Ectodermal cell (in vitro differentiated cells): Measurements from ENCODE around the gene NDUFA9. TPM values are rescaled to one million over a fixed set of nuclear protein-coding genes. Genes with fewer than 3 reads are reported as not detected.

Experiments
- H3K27ac ChIP-seq: 2 replicates; pipeline ENCODE4 v1.7.0; 2013; ENCODE audit warnings: mild to moderate bottlenecking, low read depth, low read length; ENCODE audit not compliant: insufficient read depth, poor library complexity, severe bottlenecking
- H3K27me3 ChIP-seq: 2 replicates; pipeline ENCODE4 v1.7.0; 2013; ENCODE audit warnings: mild to moderate bottlenecking, low read length; ENCODE audit not compliant: insufficient read depth, control insufficient read depth, poor library complexity, severe bottlenecking
- H3K36me3 ChIP-seq: one replicate; pipeline ENCODE4 v1.7.0; 2013; ENCODE audit warnings: low read length; ENCODE audit not compliant: control insufficient read depth, insufficient read depth
- H3K4me1 ChIP-seq: one replicate; pipeline ENCODE4 v1.7.0; 2013; ENCODE audit warnings: low read length; ENCODE audit not compliant: control insufficient read depth, insufficient read depth
- H3K4me3 ChIP-seq: 2 replicates; pipeline ENCODE4 v1.7.0; 2013; ENCODE audit warnings: low read depth, low read length, control low read depth; ENCODE audit not compliant: insufficient read depth
- H3K9me3 ChIP-seq: 2 replicates; pipeline ENCODE4 v1.7.0; 2013; ENCODE audit warnings: mild to moderate bottlenecking, low read length, moderate library complexity; ENCODE audit not compliant: control insufficient read depth
- WGBS, 2 experiments: methylation state at CpG; one replicate each; pipeline ENCODE4 v1.1.7; 2013; ENCODE audit warnings: missing lambda C conversion rate in 2 of 2; 5-methylcytosine and 5-hydroxymethylcytosine counted together
- polyA plus RNA-seq, 4 experiments: library from polyadenylated mRNA; stranded (reverse); fragments of 50-300 nt; gene quantifications; one replicate each; pipeline ENCODE4 v1.2.3, GENCODE V29; 2013

NDUFA9 gene
- 59.1 TPM for polyA plus RNA-seq (2013, experiment 1 of 4)
- polyA plus RNA-seq (2013, experiment 2 of 4), result 61.8 TPM
- polyA plus RNA-seq (2013, experiment 3 of 4), result 46.6 TPM
- polyA plus RNA-seq (2013, experiment 4 of 4), result 58.8 TPM

DNA sequence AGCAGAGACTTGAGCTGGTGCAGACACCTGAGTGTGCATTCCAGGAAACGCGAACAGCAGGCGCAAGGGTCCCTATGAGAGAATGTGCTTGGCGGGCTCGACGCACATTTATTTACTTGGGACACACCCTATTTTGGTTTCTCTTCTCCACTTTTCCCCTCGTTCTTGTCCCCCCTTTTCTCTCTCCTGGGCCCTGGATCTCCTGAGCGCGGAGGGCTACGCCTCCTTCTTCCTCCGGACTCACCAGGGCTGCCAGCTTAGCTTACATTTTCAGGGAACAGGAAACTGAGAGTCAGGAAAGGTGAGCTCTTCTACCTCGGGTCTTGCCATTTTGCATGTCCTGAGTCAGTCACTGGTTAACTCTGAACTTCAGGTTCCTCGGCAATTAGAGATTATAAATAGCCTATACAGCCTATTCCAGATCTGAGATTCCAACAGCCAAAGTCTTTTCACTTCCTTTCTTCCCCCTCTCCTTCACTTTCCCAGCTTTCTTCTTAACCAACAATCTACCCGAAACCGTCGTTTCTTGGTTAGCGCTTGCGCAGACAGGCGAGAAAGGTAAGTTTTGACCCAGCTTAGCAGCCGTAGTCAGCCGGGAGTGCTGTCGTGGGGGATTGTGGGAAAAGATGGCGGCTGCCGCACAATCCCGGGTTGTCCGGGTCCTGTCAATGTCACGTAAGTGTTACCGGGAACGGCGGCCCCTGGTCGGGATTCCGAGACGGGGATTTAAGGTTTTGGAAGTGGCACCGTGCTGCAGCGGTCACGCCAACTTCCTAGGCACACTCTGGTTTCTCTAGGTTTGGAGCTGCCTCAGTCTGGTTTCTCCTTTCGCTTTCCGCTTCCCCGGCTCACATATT is at the start of gene NDUFA9, which contains the start of gene AKAP3:
Gene NDUFA9 (plus strand): TSS at position 614 of the 857 bp plus-strand sequence. CDS start 13 bp downstream, at position 627.
Gene AKAP3 (minus strand): TSS at position 551 of the 857 bp plus-strand sequence. CDS start 10,855 bp downstream, outside the sequence.
- Histone ChIP-seq H3K36me3 (no peaks in the 10 kb centered on the region), H3K4me3 (peak within 1 kb of the TSS; percentile 68), H3K4me1 (peaks cover 10% of the 10 kb centered on the region), H3K9me3 (no peaks in the 10 kb centered on the region), H3K27ac (peak within 1 kb of the TSS; percentile 45), H3K27me3 (no peaks in the 10 kb centered on the region)
- WGBS, 2 experiments, result 1% methylated on average over 39 of the region's 39 CpGs

DNA sequence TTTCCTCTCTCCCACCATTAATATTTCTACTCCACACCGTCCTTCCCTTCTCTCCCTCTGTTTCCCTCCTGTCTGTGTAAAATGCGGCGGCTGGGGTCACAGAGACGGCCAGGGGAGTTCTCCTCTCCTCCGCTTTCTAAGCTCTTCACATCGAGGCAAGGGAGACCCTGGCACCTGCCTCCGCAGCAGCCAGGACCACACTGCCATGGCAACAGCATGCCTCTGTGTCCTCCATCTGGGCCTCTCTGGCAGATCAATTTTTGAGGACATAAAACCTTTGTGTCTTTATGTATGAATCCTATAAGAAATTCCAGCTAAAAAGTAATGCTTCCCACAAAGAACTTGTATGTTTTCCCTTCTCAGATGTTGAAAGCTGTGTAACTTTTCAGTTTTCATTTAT is 45.5 kb upstream of the NDUFA9 start:
- H3K36me3 ChIP-seq, result no peaks in the 10 kb centered on the region
- whole genome bisulfite sequencing, 2 experiments, result 76 to 82% methylated on average over 7 of the region's 7 CpGs
- H3K4me1 ChIP-seq, result no peaks in the 10 kb centered on the region

GRCh38 chr12:4603946-4604345 is 45.0 kb upstream of the NDUFA9 start:
- no peaks in the 10 kb centered on the region for H3K4me1 ChIP-seq
- H3K4me3 ChIP-seq, result no peak overlapping the region
- 71% methylated on average over 1 of the region's 1 CpG; no CpG with 5 or more reads in 1 of the 2 experiments for WGBS, 2 experiments
- H3K27ac ChIP-seq, result no peak overlapping the region
- H3K9me3 ChIP-seq, result no peaks in the 10 kb centered on the region
- H3K36me3 ChIP-seq, result no peaks in the 10 kb centered on the region
- no peaks in the 10 kb centered on the region for H3K27me3 ChIP-seq

More for the DNA sequence above, 45.5 kb upstream of the NDUFA9 start:
- H3K9me3 ChIP-seq, result no peaks in the 10 kb centered on the region
- H3K27me3 ChIP-seq, result no peaks in the 10 kb centered on the region
- H3K27ac ChIP-seq, result no peak overlapping the region
- H3K4me3 ChIP-seq, result no peak overlapping the region

GRCh38 chr12:4604684-4605193 is 44.2 kb upstream of the NDUFA9 start:
- no peaks in the 10 kb centered on the region for H3K4me1 ChIP-seq
- H3K27ac ChIP-seq, result no peak overlapping the region
- H3K27me3 ChIP-seq, result no peaks in the 10 kb centered on the region
- no peaks in the 10 kb centered on the region for H3K36me3 ChIP-seq
- H3K9me3 ChIP-seq, result no peaks in the 10 kb centered on the region
- WGBS, 2 experiments, result 2 to 3% methylated on average over 25 of the region's 25 CpGs
- H3K4me3 ChIP-seq, result peak overlapping the region; percentile 74

- Histone ChIP-seq H3K4me3 (no peak overlapping the region), H3K9me3 (no peaks in the 10 kb centered on the region), H3K27me3 (no peaks in the 10 kb centered on the region), H3K27ac (no peak overlapping the region), H3K4me1 (no peaks in the 10 kb centered on the region), H3K36me3 (no peaks in the 10 kb centered on the region)
- WGBS, 2 experiments, result 89 to 95% methylated on average over 3 of the region's 3 CpGs
Observed at GRCh38 chr12:4607056-4607455, 41.9 kb upstream of the NDUFA9 start.

- no peak overlapping the region for H3K4me3 ChIP-seq
- no peaks in the 10 kb centered on the region for H3K4me1 ChIP-seq
- no peaks in the 10 kb centered on the region for H3K9me3 ChIP-seq
- 95 to 97% methylated on average over 7 to 9 of the region's 9 CpGs for WGBS, 2 experiments
- no peaks in the 10 kb centered on the region for H3K27me3 ChIP-seq
- no peak overlapping the region for H3K27ac ChIP-seq
- H3K36me3 ChIP-seq, result no peaks in the 10 kb centered on the region
Observed at GRCh38 chr12:4609071-4609470, 39.8 kb upstream of the NDUFA9 start.

- Histone ChIP-seq H3K27me3 (no peaks in the 10 kb centered on the region), H3K4me3 (no peak overlapping the region), H3K9me3 (no peaks in the 10 kb centered on the region), H3K27ac (no peak overlapping the region), H3K36me3 (no peaks in the 10 kb centered on the region), H3K4me1 (no peaks in the 10 kb centered on the region)
- WGBS, 2 experiments, result 94% methylated on average over 3 of the region's 4 CpGs
Observed at GRCh38 chr12:4610481-4610880, 38.4 kb upstream of the NDUFA9 start.

DNA sequence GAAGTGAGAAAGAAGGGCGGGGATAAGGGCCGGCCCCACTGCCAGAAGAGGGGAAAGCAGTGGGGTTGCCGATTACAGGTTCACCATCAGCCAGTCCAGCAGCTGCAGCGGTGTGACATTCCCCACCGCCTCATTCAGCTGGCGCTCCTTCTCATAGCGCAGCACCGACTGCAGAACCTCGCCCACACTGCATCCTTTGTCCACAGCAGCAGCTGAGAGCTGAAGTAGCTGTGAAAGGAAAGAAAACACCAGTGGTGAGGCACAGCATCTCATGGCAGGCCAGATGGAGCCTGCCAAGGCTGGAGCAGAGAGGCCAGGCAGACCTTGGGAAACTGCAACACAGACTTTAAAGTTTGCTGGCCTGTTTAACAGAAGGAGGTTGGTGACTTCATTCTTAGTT is 33.2 kb upstream of the NDUFA9 start:
- 93 to 95% methylated on average over 9 of the region's 9 CpGs for WGBS, 2 experiments
- H3K4me1 ChIP-seq, result no peaks in the 10 kb centered on the region
- no peaks in the 10 kb centered on the region for H3K36me3 ChIP-seq
- H3K27me3 ChIP-seq, result no peaks in the 10 kb centered on the region
- H3K27ac ChIP-seq, result no peak overlapping the region
- H3K4me3 ChIP-seq, result no peak overlapping the region
- H3K9me3 ChIP-seq, result no peaks in the 10 kb centered on the region

DNA sequence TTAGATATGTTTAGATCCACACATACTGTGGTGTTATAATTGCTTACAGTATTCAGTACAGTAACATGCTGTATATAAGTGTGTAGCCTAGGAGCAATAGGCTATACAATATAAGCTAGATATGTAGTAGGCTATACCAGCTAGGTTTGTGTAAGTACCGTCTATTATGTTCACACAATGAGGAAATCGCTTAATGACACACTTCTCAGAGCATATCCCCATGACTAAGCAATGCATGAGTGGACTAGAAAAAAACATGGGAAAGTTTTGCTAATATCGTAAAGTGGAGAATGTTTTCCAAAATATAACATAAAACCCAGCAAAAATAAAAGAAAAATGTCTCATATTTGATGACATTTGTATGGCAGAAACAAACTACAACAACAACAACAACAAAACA is 27.4 kb upstream of the NDUFA9 start:
- no peak overlapping the region for H3K27ac ChIP-seq
- no peaks in the 10 kb centered on the region for H3K27me3 ChIP-seq
- WGBS, 2 experiments, result 97 to 100% methylated on average over 2 to 3 of the region's 3 CpGs
- H3K4me3 ChIP-seq, result no peak overlapping the region
- H3K4me1 ChIP-seq, result no peaks in the 10 kb centered on the region
- no peaks in the 10 kb centered on the region for H3K9me3 ChIP-seq
- no peaks in the 10 kb centered on the region for H3K36me3 ChIP-seq

- Histone ChIP-seq H3K27me3 (no peaks in the 10 kb centered on the region), H3K4me3 (no peak overlapping the region), H3K9me3 (no peaks in the 10 kb centered on the region), H3K36me3 (no peaks in the 10 kb centered on the region), H3K27ac (no peak overlapping the region), H3K4me1 (no peaks in the 10 kb centered on the region)
- 92 to 95% methylated on average over 5 of the region's 5 CpGs for WGBS, 2 experiments
Observed at GRCh38 chr12:4626543-4626942, 22.4 kb upstream of the NDUFA9 start.
